ENCODE results near the gene SMU1. TPM values are rescaled to one million over a fixed set of nuclear protein-coding genes. Genes with fewer than 3 reads are reported as not detected.

SMU1 gene
- total and polyA plus RNA-seq, 12 donors: 5.8 to 18.5 (median 16.7) TPM

- Histone ChIP-seq H3K27me3 (no peaks in the 10 kb centered on the region), H3K27ac (no peak overlapping the region), H3K4me1 (peaks cover 5 to 65% (median 52%) of the 10 kb centered on the region in 9 donors), H3K4me3 (no peak overlapping the region), H3K36me3 (peaks cover 0 to 100% (median 74%) of the 10 kb centered on the region in 9 donors), H3K9me3 (no peaks in the 10 kb centered on the region)
- intact Hi-C loops (cut with DNase I): no loop called here
- TF ChIP-seq CTCF (IDR thresholded peaks at IDR 0.05): no peak
- 42 to 57% methylated on average over 1 of the region's 1 CpG for whole genome bisulfite sequencing, 2 donors
- ATAC-seq: no peak
- DNase-seq: no peak
Observed at GRCh38 chr9:33032292-33032691, 44.2 kb downstream of the SMU1 start.

GRCh38 chr9:33030285-33030684, 46.2 kb downstream of the SMU1 start:
- WGBS, 2 donors: 57 to 67% methylated on average over 5 of the region's 5 CpGs
- no peak overlapping the region for H3K27ac ChIP-seq
- no peak for DNase-seq

GRCh38 chr9:33029231-33029786, 47.2 kb downstream of the SMU1 start:
- Histone ChIP-seq H3K4me1 (peaks cover 8 to 82% (median 67%) of the 10 kb centered on the region in 9 donors), H3K27me3 (no peaks in the 10 kb centered on the region), H3K9me3 (no peaks in the 10 kb centered on the region), H3K27ac (peak overlapping the region in 2 of 10 donors; percentile 4 to 9), H3K4me3 (no peak overlapping the region), H3K36me3 (peaks cover 0 to 81% (median 47%) of the 10 kb centered on the region in 9 donors)
- intact Hi-C loops (cut with DNase I): no loop called here
- no peak for TF ChIP-seq CTCF (IDR thresholded peaks at IDR 0.05)
- whole genome bisulfite sequencing, 2 donors: 29 to 43% methylated on average over 4 of the region's 4 CpGs
- ATAC-seq (no peak), DNase-seq (no peak)

More at GRCh38 chr9:33030285-33030684, 46.2 kb downstream of the SMU1 start:
- H3K27me3 ChIP-seq: no peaks in the 10 kb centered on the region
- H3K4me3 ChIP-seq: no peak overlapping the region
- no peak for ATAC-seq
- H3K4me1 ChIP-seq: peaks cover 8 to 81% (median 65%) of the 10 kb centered on the region in 9 donors
- H3K9me3 ChIP-seq: no peaks in the 10 kb centered on the region
- intact Hi-C loops (cut with DNase I): no loop called here
- TF ChIP-seq CTCF (IDR thresholded peaks at IDR 0.05): no peak
- H3K36me3 ChIP-seq: peaks cover 0 to 91% (median 56%) of the 10 kb centered on the region in 9 donors

GRCh38 chr9:33025572-33026342, 50.7 kb downstream of the SMU1 start:
- DNase-seq: peak; percentile 52 to 72
- TF ChIP-seq CTCF (IDR thresholded peaks at IDR 0.05): no peak
- WGBS, 2 donors: 1% methylated on average over 20 to 36 of the region's 36 CpGs
- Histone ChIP-seq H3K36me3 (peaks cover 0 to 52% (median 26%) of the 10 kb centered on the region in 9 donors), H3K27ac (peak overlapping the region; percentile 97 to 100 (median 99)), H3K27me3 (no peaks in the 10 kb centered on the region), H3K4me1 (peaks cover 11 to 71% (median 61%) of the 10 kb centered on the region in 9 donors), H3K9me3 (no peaks in the 10 kb centered on the region), H3K4me3 (peak overlapping the region; percentile 73 to 100 (median 94))
- peak; percentile 56 to 78 (median 70) for ATAC-seq
- intact Hi-C loops (cut with DNase I): loop anchor here in 3 of 10 donors (1.0 to 2.0 kb wide), 3 partner anchors 19 to 25 kb away; partner anchors contain the start of gene APTX (in 2 of the 3)

Measured in heart right ventricle (tissue), 16 donors.